Peyer's patch (tissue), 4 donors: ENCODE results near the gene CYP11A1. TPM values are rescaled to one million over a fixed set of nuclear protein-coding genes. Genes with fewer than 3 reads are reported as not detected.

ENCODE experiments used
- DNase-seq, 3 donors: peaks; one replicate each; pipeline ENCODE4 v3.0.0-alpha.2; 2017 to 2019
- H3K27ac ChIP-seq, 4 donors: fragments of 200-600 bp; sonication (generic); one replicate each; pipeline ENCODE4 v1.5.1; 2016 to 2019
- H3K27me3 ChIP-seq, 2 donors: fragments of 200-600 bp; sonication (generic); one replicate each; pipeline ENCODE4 v1.5.1; 2019
- H3K36me3 ChIP-seq, 3 donors: fragments of 200-600 bp; sonication (generic); one replicate each; pipeline ENCODE4 v1.5.1; 2016 to 2019
- H3K4me1 ChIP-seq, 4 donors: fragments of 200-600 bp; sonication (generic); one replicate each; pipeline ENCODE4 v1.5.1; 2016 to 2019
- H3K4me3 ChIP-seq, 4 donors: fragments of 200-600 bp; sonication (generic); 1 replicate in 3 of 4; 2 replicates in 1 of 4; pipeline ENCODE4 v1.5.1; 2016 to 2019; ENCODE audit warnings: mild to moderate bottlenecking in 1 of 4
- H3K9me3 ChIP-seq, 4 donors: fragments of 200-600 bp; sonication (generic); one replicate each; pipeline ENCODE4 v1.5.1; 2016 to 2019; ENCODE audit warnings: mild to moderate bottlenecking in 1 of 4
- CTCF ChIP-seq, 6 experiments: fragments of 450-650 bp in 4 of 6; fragments of 200-600 bp in 2 of 6; sonication (generic) in 1 of 6; IDR thresholded peaks; one replicate each; pipeline ENCODE4 v1.5.1; 2017 to 2019; ENCODE audit warnings: antibody characterized with exemption in 6 of 6, mild to moderate bottlenecking in 3 of 6, moderate library complexity in 1 of 6
- POLR2A ChIP-seq, 2 donors: fragments of 450-650 bp; IDR thresholded peaks; one replicate each; pipeline ENCODE4 v1.5.1; 2017; ENCODE audit warnings: antibody characterized with exemption in 2 of 2, mild to moderate bottlenecking in 2 of 2, moderate library complexity in 2 of 2
- total RNA-seq, 4 donors: library from RNA; depleted of rRNA; stranded (reverse); fragments of >200 nt; gene quantifications; one replicate each; pipeline ENCODE4 v1.1.0, GENCODE V29; 2016

CYP11A1 gene
- total RNA-seq, 4 donors from 2014 or later = 0.88 to 6.6 (median 3.3) TPM

GRCh38 chr15:74394090-74394846 lies 26.8 kb upstream of the CYP11A1 start:
- TF ChIP-seq CTCF (IDR thresholded peaks at IDR 0.05) (no peak), POLR2A (IDR thresholded peaks at IDR 0.05) (no peak)
- peak overlapping the region in 1 of 4 donors; percentile 40 for H3K27ac ChIP-seq
- H3K9me3 ChIP-seq = no peaks in the 10 kb centered on the region
- H3K4me3 ChIP-seq = no peak overlapping the region
- H3K36me3 ChIP-seq = no peaks in the 10 kb centered on the region
- H3K4me1 ChIP-seq = peaks cover 0 to 20% (median 12%) of the 10 kb centered on the region in 4 donors
- no peaks in the 10 kb centered on the region for H3K27me3 ChIP-seq
- no peak for DNase-seq

GRCh38 chr15:74393423-74393822 lies 26.0 kb upstream of the CYP11A1 start:
- Histone ChIP-seq H3K27ac (no peak overlapping the region), H3K4me1 (peaks cover 0 to 20% (median 11%) of the 10 kb centered on the region in 4 donors), H3K9me3 (no peaks in the 10 kb centered on the region), H3K4me3 (no peak overlapping the region), H3K36me3 (no peaks in the 10 kb centered on the region), H3K27me3 (no peaks in the 10 kb centered on the region)
- DNase-seq = no peak
- TF ChIP-seq CTCF (IDR thresholded peaks at IDR 0.05) (no peak), POLR2A (IDR thresholded peaks at IDR 0.05) (no peak)

- Histone ChIP-seq H3K4me3 (no peak overlapping the region), H3K36me3 (no peaks in the 10 kb centered on the region), H3K4me1 (peaks cover 0 to 17% (median 11%) of the 10 kb centered on the region in 4 donors), H3K27ac (no peak overlapping the region), H3K27me3 (no peaks in the 10 kb centered on the region), H3K9me3 (no peaks in the 10 kb centered on the region)
- TF ChIP-seq CTCF (IDR thresholded peaks at IDR 0.05) (no peak), POLR2A (IDR thresholded peaks at IDR 0.05) (no peak)
- no peak for DNase-seq
Measured at GRCh38 chr15:74392902-74393301, 25.5 kb upstream of the CYP11A1 start.

GRCh38 chr15:74392451-74392830 lies 25.0 kb upstream of the CYP11A1 start:
- Histone ChIP-seq H3K27me3 (no peaks in the 10 kb centered on the region), H3K9me3 (no peaks in the 10 kb centered on the region), H3K4me1 (peaks cover 0 to 12% (median 8%) of the 10 kb centered on the region in 4 donors), H3K36me3 (no peaks in the 10 kb centered on the region), H3K4me3 (no peak overlapping the region), H3K27ac (no peak overlapping the region)
- no peak for TF ChIP-seq POLR2A (IDR thresholded peaks at IDR 0.05)
- TF ChIP-seq CTCF (IDR thresholded peaks at IDR 0.05) = no peak
- no peak for DNase-seq

- Histone ChIP-seq H3K4me3 (no peak overlapping the region), H3K27ac (peak overlapping the region in 1 of 4 donors; percentile 39)
- TF ChIP-seq POLR2A (IDR thresholded peaks at IDR 0.05) = no peak
- no peak for TF ChIP-seq CTCF (IDR thresholded peaks at IDR 0.05)
Measured at GRCh38 chr15:74391582-74392450, 24.4 kb upstream of the CYP11A1 start.

More at GRCh38 chr15:74391582-74392450, 24.4 kb upstream of the CYP11A1 start:
- peaks cover 0 to 16% (median 2%) of the 10 kb centered on the region in 4 donors for H3K4me1 ChIP-seq
- no peaks in the 10 kb centered on the region for H3K9me3 ChIP-seq
- H3K27me3 ChIP-seq = no peaks in the 10 kb centered on the region
- H3K36me3 ChIP-seq = no peaks in the 10 kb centered on the region
- no peak for DNase-seq
